Type B pancreatic cell (in vitro differentiated cells): ENCODE data around the gene SDR42E1. TPM values are rescaled to one million over a fixed set of nuclear protein-coding genes. Genes with fewer than 3 reads are reported as not detected.
"Not testable (repeated sequence)": the region's sequence is repeated elsewhere in the genome, so short reads cannot be mapped to it uniquely, and the experiment has no call there.

Source experiments
- DNase-seq: peaks from one replicate; pipeline ENCODE4 v3.0.0; 2021; ENCODE audit warnings: mixed read lengths; ENCODE audit not compliant: unreplicated experiment; ENCODE audit errors: extremely low spot score
- H3K27ac Mint-ChIP-seq: 2 replicates; pipeline ENCODE4 v1.8.0; 2021; ENCODE audit warnings: mild to moderate bottlenecking, mixed read lengths
- H3K27me3 Mint-ChIP-seq: 2 replicates; pipeline ENCODE4 v1.8.0; 2021; ENCODE audit warnings: mixed read lengths
- H3K36me3 Mint-ChIP-seq: 2 replicates; pipeline ENCODE4 v1.8.0; 2021; ENCODE audit warnings: mixed read lengths
- H3K4me1 Mint-ChIP-seq: one replicate; pipeline ENCODE4 v1.8.0; 2021; ENCODE audit warnings: mixed read lengths; ENCODE audit not compliant: unreplicated experiment
- H3K4me3 Mint-ChIP-seq: 2 replicates; pipeline ENCODE4 v1.8.0; 2021; ENCODE audit warnings: mild to moderate bottlenecking, mixed read lengths
- H3K9me3 Mint-ChIP-seq: 2 replicates; pipeline ENCODE4 v1.8.0; 2021; ENCODE audit warnings: mixed read lengths
- CTCF ChIP-seq: fragments of 200-600 bp; sonication (generic); conservative IDR thresholded peaks from 2 replicates; pipeline ENCODE4 v1.5.0; 2021; ENCODE audit warnings: antibody characterized with exemption, mild to moderate bottlenecking
- total RNA-seq: library from RNA; stranded (reverse); gene quantifications from 2 replicates; pipeline ENCODE4 v1.2.1, GENCODE V29; 2021; ENCODE audit warnings: low replicate concordance

Gene SDR42E1
- total RNA-seq, 1 donor from 2014 or later, result not detected

GRCh38 chr16:82013139-82013538 lies 1.9 kb upstream of the SDR42E1 start:
- H3K9me3 Mint-ChIP-seq, result peaks cover 7% of the 10 kb centered on the region
- H3K4me1 Mint-ChIP-seq, result no peaks in the 10 kb centered on the region
- no peak for DNase-seq
- TF ChIP-seq CTCF, result no peak
- peaks cover 3% of the 10 kb centered on the region for H3K27me3 Mint-ChIP-seq
- H3K36me3 Mint-ChIP-seq, result no peaks in the 10 kb centered on the region
- no peak overlapping the region for H3K27ac Mint-ChIP-seq
- no peak overlapping the region for H3K4me3 Mint-ChIP-seq

GRCh38 chr16:82010649-82011048 lies 621 bp downstream of the SDR42E1 start:
- no peak overlapping the region for H3K4me3 Mint-ChIP-seq
- peaks cover 7% of the 10 kb centered on the region for H3K9me3 Mint-ChIP-seq
- no peak for TF ChIP-seq CTCF
- no peaks in the 10 kb centered on the region for H3K36me3 Mint-ChIP-seq
- H3K4me1 Mint-ChIP-seq, result no peaks in the 10 kb centered on the region
- DNase-seq, result no peak
- H3K27me3 Mint-ChIP-seq, result peaks cover 3% of the 10 kb centered on the region
- H3K27ac Mint-ChIP-seq, result no peak overlapping the region

GRCh38 chr16:82009789-82010188 lies 1.5 kb downstream of the SDR42E1 start:
- H3K9me3 Mint-ChIP-seq, H3K4me1 Mint-ChIP-seq, H3K27me3 Mint-ChIP-seq, H3K4me3 Mint-ChIP-seq, H3K27ac Mint-ChIP-seq, DNase-seq, H3K36me3 Mint-ChIP-seq: not testable (repeated sequence)

GRCh38 chr16:82008957-82009592 lies 2.2 kb downstream of the SDR42E1 start:
- peaks cover 3% of the 10 kb centered on the region for H3K27me3 Mint-ChIP-seq
- no peak overlapping the region for H3K27ac Mint-ChIP-seq
- H3K4me1 Mint-ChIP-seq, result no peaks in the 10 kb centered on the region
- no peak for DNase-seq
- no peak overlapping the region for H3K4me3 Mint-ChIP-seq
- no peak for TF ChIP-seq CTCF
- no peaks in the 10 kb centered on the region for H3K36me3 Mint-ChIP-seq
- H3K9me3 Mint-ChIP-seq, result peaks cover 7% of the 10 kb centered on the region

GRCh38 chr16:82007189-82007588 lies 4.1 kb downstream of the SDR42E1 start:
- Mint-ChIP-seq H3K4me3 (no peak overlapping the region), H3K27ac (no peak overlapping the region), H3K9me3 (peaks cover 7% of the 10 kb centered on the region), H3K4me1 (no peaks in the 10 kb centered on the region), H3K27me3 (no peaks in the 10 kb centered on the region), H3K36me3 (no peaks in the 10 kb centered on the region)
- no peak for TF ChIP-seq CTCF
- no peak for DNase-seq

GRCh38 chr16:82006036-82006435 lies 5.2 kb downstream of the SDR42E1 start:
- Mint-ChIP-seq H3K4me3 (no peak overlapping the region), H3K9me3 (no peaks in the 10 kb centered on the region), H3K27ac (no peak overlapping the region), H3K36me3 (no peaks in the 10 kb centered on the region), H3K4me1 (no peaks in the 10 kb centered on the region), H3K27me3 (no peaks in the 10 kb centered on the region)
- TF ChIP-seq CTCF, result no peak
- no peak for DNase-seq
